ENCODE measurements around the gene AIP. TPM values are rescaled to one million over a fixed set of nuclear protein-coding genes. Genes with fewer than 3 reads are reported as not detected.

Gene AIP
- total RNA-seq, 1 experiment from 2014 or later, result 61.0 TPM

- Histone ChIP-seq H3K4me2 (ENCODE audit: low read length) (no peak overlapping the region), H2AFZ (ENCODE audit: low read depth, low read length, poor library complexity, severe bottlenecking) (no peak overlapping the region), H3K27me3 (ENCODE audit: insufficient read depth, low read length) (no peaks in the 10 kb centered on the region), H3K4me1 (ENCODE audit: control insufficient read depth in 1 of 2, insufficient read depth in 2 of 2, low read length in 2 of 2) (peaks cover 7 to 13% of the 10 kb centered on the region in 2 experiments; a peak in 3 of 4 replicates), H3K9me3 (ENCODE audit: control insufficient read depth in 1 of 2, insufficient read depth in 1 of 2, low read depth in 1 of 2, low read length in 2 of 2) (no peaks in the 10 kb centered on the region), H3K27ac (ENCODE audit: low read depth, low read length) (no peak overlapping the region), H3K9ac (ENCODE audit: low read length) (no peak overlapping the region), H3K36me3 (ENCODE audit: control insufficient read depth in 1 of 2, insufficient read depth in 2 of 2, low read length in 2 of 2) (no peaks in the 10 kb centered on the region; a peak in 2 of 4 replicates), H3K9me2 (ENCODE audit: insufficient read depth) (no peaks in the 10 kb centered on the region), H4K20me1 (ENCODE audit: insufficient read depth) (no peaks in the 10 kb centered on the region), H3K79me2 (ENCODE audit: insufficient read depth, low read length) (no peaks in the 10 kb centered on the region), H3K4me3 (replicated peaks in 1 of 2; ENCODE audit: low read depth in 1 of 2, low read length in 2 of 2) (no peak overlapping the region)
- DNase-seq (ENCODE audit: low read depth, low spot score) (no peak), ATAC-seq (no peak)
- ChIA-PET CTCF (no interaction called here), POLR2A (no interaction called here), RAD21 (ENCODE audit: low non-redundant PET in 1 of 2, low total read pairs in 2 of 2, uncharacterized antibody in 2 of 2, unreplicated experiment in 2 of 2) (no interaction called here)
- no peak for TF ChIP-seq CEBPB (IDR thresholded peaks at IDR 0.05; ENCODE audit: low read depth)
- TF ChIP-seq FOSL1 (IDR thresholded peaks at IDR 0.05; ENCODE audit: low read depth), result no peak
- TF ChIP-seq ZFX (IDR thresholded peaks at IDR 0.05), result no peak
- TF ChIP-seq CTCF (IDR thresholded peaks at IDR 0.05 in 2 of 3, conservative IDR thresholded peaks at IDR 0.05 in 1 of 3; ENCODE audit: borderline replicate concordance in 1 of 3, insufficient read depth in 1 of 3, low read depth in 2 of 3, low read length in 2 of 3), result no peak
- TF ChIP-seq REST (IDR thresholded peaks at IDR 0.05; ENCODE audit: low read depth), result no peak
- no TSS peak for BruUV-seq (replicated peaks)
- intact Hi-C loops (cut with micrococcal nuclease), result no loop called here
Measured at GRCh38 chr11:67489203-67489884, 6.5 kb downstream of the AIP start.

Data from HCT116 (cell line).